Ishikawa (cell line): ENCODE measurements around the gene NUDT13.

ENCODE experiments used
- CEBPB ChIP-seq: IDR thresholded peaks from 2 replicates; pipeline ENCODE4 v1.6.1; 2012
- CREB1 ChIP-seq: IDR thresholded peaks from 2 replicates; pipeline ENCODE4 v1.6.1; 2012; ENCODE audit warnings: low read depth
- EGR1 ChIP-seq: IDR thresholded peaks from 2 replicates; pipeline ENCODE4 v1.6.1; 2012
- EP300 ChIP-seq: IDR thresholded peaks from 2 replicates; pipeline ENCODE4 v1.6.1; 2012; ENCODE audit warnings: borderline replicate concordance
- FOXM1 ChIP-seq: IDR thresholded peaks from 2 replicates; pipeline ENCODE4 v1.6.1; 2012; ENCODE audit warnings: low read depth, borderline replicate concordance
- NFIC ChIP-seq: IDR thresholded peaks from 2 replicates; pipeline ENCODE4 v1.6.1; 2012
- RAD21 ChIP-seq: IDR thresholded peaks from 2 replicates; pipeline ENCODE4 v1.6.1; 2012; ENCODE audit warnings: low read depth
- TAF1 ChIP-seq: IDR thresholded peaks from 2 replicates; pipeline ENCODE4 v1.6.1; 2012; ENCODE audit warnings: low read depth, mild to moderate bottlenecking
- TCF12 ChIP-seq: IDR thresholded peaks from 2 replicates; pipeline ENCODE4 v1.6.1; 2012; ENCODE audit warnings: low read depth
- TEAD4 ChIP-seq: IDR thresholded peaks from 2 replicates; pipeline ENCODE4 v1.6.1; 2012
- YY1 ChIP-seq: IDR thresholded peaks from 2 replicates; pipeline ENCODE4 v1.6.1; 2012; ENCODE audit warnings: low read depth
- ZBTB7A ChIP-seq: IDR thresholded peaks from 2 replicates; pipeline ENCODE4 v1.6.1; 2012; ENCODE audit warnings: low read depth
- TF ChIP-seq, protein P1 (sequence below): IDR thresholded peaks from 2 replicates; pipeline ENCODE4 v1.6.1; 2012
- TF ChIP-seq, protein P2 (sequence below): IDR thresholded peaks from 2 replicates; pipeline ENCODE4 v1.6.1; 2012; ENCODE audit warnings: low read depth, mild to moderate bottlenecking
- TF ChIP-seq, protein P3 (sequence below): IDR thresholded peaks from 2 replicates; pipeline ENCODE4 v1.6.1; 2012

The NUDT13 gene

DNA sequence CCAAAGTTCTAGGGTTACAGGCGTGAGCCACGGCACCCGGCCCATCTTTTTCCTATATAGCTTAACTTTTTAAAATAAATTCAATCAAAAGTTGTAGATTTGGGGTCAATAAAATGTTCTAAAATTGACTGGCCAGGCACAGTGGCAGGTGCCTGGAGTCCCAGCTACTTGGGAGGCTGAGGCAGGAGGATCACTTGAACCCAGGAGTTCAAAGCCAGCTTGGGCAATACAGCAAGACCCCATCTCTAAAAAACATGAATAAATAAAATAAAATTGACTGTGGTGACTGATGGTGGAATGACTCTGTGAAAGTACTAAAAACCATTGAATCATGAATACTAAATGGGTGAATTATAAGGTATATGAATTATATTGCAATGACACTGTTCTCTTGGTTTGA, 34.4 kb upstream of the NUDT13 start:
- TF ChIP-seq EP300 (no peak), RAD21 (no peak), NFIC (no peak), TCF12 (no peak), EGR1 (no peak), CEBPB (no peak), ZBTB7A (no peak), TAF1 (no peak)
- TF ChIP-seq, protein P1, sequence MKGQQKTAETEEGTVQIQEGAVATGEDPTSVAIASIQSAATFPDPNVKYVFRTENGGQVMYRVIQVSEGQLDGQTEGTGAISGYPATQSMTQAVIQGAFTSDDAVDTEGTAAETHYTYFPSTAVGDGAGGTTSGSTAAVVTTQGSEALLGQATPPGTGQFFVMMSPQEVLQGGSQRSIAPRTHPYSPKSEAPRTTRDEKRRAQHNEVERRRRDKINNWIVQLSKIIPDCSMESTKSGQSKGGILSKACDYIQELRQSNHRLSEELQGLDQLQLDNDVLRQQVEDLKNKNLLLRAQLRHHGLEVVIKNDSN = no peak
- TF ChIP-seq, protein P2, sequence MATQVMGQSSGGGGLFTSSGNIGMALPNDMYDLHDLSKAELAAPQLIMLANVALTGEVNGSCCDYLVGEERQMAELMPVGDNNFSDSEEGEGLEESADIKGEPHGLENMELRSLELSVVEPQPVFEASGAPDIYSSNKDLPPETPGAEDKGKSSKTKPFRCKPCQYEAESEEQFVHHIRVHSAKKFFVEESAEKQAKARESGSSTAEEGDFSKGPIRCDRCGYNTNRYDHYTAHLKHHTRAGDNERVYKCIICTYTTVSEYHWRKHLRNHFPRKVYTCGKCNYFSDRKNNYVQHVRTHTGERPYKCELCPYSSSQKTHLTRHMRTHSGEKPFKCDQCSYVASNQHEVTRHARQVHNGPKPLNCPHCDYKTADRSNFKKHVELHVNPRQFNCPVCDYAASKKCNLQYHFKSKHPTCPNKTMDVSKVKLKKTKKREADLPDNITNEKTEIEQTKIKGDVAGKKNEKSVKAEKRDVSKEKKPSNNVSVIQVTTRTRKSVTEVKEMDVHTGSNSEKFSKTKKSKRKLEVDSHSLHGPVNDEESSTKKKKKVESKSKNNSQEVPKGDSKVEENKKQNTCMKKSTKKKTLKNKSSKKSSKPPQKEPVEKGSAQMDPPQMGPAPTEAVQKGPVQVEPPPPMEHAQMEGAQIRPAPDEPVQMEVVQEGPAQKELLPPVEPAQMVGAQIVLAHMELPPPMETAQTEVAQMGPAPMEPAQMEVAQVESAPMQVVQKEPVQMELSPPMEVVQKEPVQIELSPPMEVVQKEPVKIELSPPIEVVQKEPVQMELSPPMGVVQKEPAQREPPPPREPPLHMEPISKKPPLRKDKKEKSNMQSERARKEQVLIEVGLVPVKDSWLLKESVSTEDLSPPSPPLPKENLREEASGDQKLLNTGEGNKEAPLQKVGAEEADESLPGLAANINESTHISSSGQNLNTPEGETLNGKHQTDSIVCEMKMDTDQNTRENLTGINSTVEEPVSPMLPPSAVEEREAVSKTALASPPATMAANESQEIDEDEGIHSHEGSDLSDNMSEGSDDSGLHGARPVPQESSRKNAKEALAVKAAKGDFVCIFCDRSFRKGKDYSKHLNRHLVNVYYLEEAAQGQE = no peak
- TF ChIP-seq, protein P3, sequence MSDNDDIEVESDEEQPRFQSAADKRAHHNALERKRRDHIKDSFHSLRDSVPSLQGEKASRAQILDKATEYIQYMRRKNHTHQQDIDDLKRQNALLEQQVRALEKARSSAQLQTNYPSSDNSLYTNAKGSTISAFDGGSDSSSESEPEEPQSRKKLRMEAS = no peak

DNA sequence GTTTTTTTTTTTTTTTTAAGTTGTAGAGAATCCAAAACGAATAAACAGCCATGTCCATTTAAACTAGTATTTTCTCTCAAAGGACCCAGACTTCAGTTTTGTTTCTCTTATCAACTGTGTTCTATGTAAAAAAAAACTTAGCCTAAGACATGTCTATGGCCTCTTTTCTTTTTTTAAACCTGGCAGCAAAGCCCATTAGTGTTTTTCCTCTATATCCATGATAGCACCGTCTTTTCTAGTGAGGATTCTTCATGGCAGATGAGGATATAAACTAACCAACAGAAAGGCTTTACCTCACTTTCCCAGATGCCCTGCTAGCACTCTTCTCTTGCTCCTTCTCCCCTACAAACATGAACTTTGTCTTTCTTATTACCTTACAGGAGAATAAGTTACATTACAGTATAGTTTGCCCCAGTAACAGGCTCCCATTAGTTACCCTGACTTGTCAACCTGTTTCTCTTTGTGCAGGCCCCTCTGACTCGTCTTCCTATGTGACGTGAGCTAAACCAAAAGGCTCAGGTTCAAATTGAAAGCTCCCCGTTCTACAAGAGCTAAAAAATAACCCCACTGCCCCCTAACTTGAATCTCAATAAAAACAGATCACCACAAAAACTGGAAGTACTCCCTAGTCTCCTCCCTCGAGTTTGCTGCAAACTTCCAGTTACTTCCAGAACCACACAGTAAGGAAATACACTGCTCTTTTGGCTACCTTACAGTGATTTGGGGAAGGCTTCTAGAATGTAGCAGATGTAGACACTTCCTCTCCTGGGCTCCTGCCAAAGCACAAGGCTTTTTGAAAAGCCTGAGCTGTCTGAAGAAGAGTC, 33.7 kb upstream of the NUDT13 start:
- no peak for TF ChIP-seq RAD21
- no peak for TF ChIP-seq CEBPB
- TF ChIP-seq YY1 = no peak
- TF ChIP-seq EP300 = no peak
- TF ChIP-seq ZBTB7A = no peak
- no peak for TF ChIP-seq CREB1
- TF ChIP-seq TEAD4 = no peak
- TF ChIP-seq, protein P3 = no peak

DNA sequence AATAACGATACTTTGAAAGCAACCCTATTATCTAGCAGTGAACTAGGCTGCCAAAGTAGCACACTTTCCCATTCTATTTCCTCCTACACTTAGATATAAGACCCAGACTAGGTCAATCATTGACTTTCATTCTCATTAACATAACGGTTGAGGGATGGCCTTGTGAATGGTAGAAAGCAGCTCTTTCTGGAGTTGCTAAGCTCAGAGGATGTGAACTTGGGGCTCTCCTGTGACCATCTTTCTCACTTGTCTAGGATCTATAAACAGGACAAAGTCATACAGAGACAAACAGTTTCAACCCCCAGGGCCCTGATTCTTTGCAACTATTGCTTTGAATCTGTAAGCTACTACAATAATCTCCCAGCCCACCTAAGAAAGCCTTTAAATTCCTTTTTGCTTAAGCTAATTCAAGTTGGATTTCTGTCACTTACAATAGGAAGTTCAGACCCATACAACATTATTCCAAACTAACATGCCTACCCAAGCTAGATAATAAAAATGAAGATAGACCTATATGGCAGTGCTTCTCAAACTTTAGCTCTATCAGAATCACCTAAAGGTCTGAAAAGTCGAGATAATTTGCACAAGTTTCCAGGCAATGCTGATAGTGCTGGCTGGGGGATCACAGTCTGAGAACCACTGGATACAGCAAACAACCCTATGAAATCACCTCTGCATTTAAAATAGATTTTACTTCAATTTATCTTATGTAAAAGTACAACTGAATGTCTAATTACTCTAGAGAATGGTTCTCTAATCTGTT, 30.3 kb upstream of the NUDT13 start:
- TF ChIP-seq, protein P1 = no peak
- TF ChIP-seq YY1 = no peak
- TF ChIP-seq, protein P3 = no peak
- no peak for TF ChIP-seq CEBPB
- no peak for TF ChIP-seq RAD21
- no peak for TF ChIP-seq TEAD4
- no peak for TF ChIP-seq FOXM1

DNA sequence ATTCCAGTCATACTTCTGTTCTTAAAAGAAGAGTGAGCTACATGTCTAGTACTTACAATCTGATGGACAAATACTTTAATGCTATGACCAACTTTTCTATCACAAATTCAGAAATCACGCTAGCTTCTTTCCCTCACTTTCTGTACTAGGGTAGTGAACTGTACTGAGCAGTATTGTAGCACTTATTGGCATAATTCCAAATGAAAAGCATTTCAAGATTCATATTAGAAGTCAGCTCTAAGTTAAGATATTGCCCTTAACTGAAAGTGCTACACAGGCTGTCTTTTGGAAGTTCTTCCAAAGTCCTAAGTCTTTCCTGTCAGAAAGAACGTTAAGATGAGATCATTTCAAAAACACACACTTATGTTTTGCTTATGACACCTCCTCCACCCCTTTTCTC, 27.0 kb upstream of the NUDT13 start:
- TF ChIP-seq CEBPB (no peak), ZBTB7A (no peak), RAD21 (no peak), EGR1 (no peak), EP300 (no peak), YY1 (no peak), CREB1 (no peak), NFIC (no peak), FOXM1 (no peak), TCF12 (no peak), TAF1 (no peak), TEAD4 (no peak)
- TF ChIP-seq, protein P1 = no peak
- TF ChIP-seq, protein P3 = no peak
- TF ChIP-seq, protein P2 = no peak

DNA sequence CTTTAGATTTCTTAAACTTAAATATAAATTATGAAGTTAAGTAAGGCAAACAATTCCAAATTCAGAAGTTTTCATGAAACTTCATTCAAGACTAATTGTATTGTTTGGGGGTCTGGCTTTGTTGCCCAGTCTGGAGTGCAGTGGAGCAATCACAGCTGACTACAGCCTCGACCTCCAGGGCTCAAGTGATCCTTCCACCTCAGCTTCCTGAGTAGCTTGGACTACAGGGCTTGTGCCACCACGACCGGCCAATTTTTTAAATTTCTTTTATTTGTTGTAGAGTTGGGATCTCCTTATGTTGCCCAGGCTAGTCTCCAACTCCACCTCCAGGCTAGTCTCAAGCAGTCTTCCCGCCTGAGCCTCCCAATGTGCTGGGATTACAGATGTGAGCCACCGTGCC, 26.0 kb upstream of the NUDT13 start:
- TF ChIP-seq NFIC = no peak
- TF ChIP-seq RAD21 = no peak
- TF ChIP-seq TCF12 = no peak
- TF ChIP-seq FOXM1 = no peak
- TF ChIP-seq EGR1 = no peak
- TF ChIP-seq CEBPB = no peak
- no peak for TF ChIP-seq EP300
- TF ChIP-seq, protein P3 = no peak
- TF ChIP-seq ZBTB7A = no peak
- TF ChIP-seq CREB1 = no peak
- TF ChIP-seq TEAD4 = no peak
- TF ChIP-seq YY1 = no peak
- TF ChIP-seq, protein P1 = no peak
- TF ChIP-seq, protein P2 = no peak
